Endothelial cell of umbilical vein (primary cell): ENCODE measurements around the gene PXK. TPM values are rescaled to one million over a fixed set of nuclear protein-coding genes. Genes with fewer than 3 reads are reported as not detected.

Source experiments
- BruUV-seq: library from RNA; stranded (reverse); fragments of 400-500 nt; replicated peaks from 2 replicates; lab custom pipeline; 2021; lab: Mats Ljungman, UMichigan
- CTCF ChIA-PET: fragments of 300-600, 350-600 bp; sonication (Branson Sonifier 250); formaldehyde crosslinking; loops from one replicate; lab custom pipeline; 2021; ENCODE audit warnings: antibody characterized with exemption, inconsistent platforms; lab: Charles Lee
- POLR2A ChIA-PET: fragments of 300-600, 350-600 bp; sonication (Branson Sonifier 250); formaldehyde crosslinking; loops from one replicate; lab custom pipeline; 2021; ENCODE audit warnings: antibody characterized with exemption, inconsistent platforms; lab: Charles Lee
- DNase-seq: peaks from one replicate; pipeline ENCODE4 v3.0.0-alpha.2; 2011; ENCODE audit warnings: low read depth, low spot score
- FAIRE-seq: peaks from 2 replicates; lab custom pipeline; 2011; peaks lifted over from hg19 to GRCh38; lab: Jason Lieb, UNC
- H2AFZ ChIP-seq: 2 replicates; pipeline ENCODE4 v1.6.0; 2012; ENCODE audit warnings: low read depth, low read length, control low read depth, inconsistent platforms
- H3K27ac ChIP-seq: 2 replicates; pipeline ENCODE4 v1.5.1; 2011; ENCODE audit warnings: low read depth, mild to moderate bottlenecking, control low read depth, low read length, moderate library complexity; ENCODE audit not compliant: insufficient read depth
- H3K27me3 ChIP-seq, 2 experiments: 2 replicates each; pipeline versions ENCODE4 v1.6.0 to v1.6.1; 2011; ENCODE audit warnings: low read length in 2 of 2, mixed read lengths in 1 of 2; ENCODE audit not compliant: control insufficient read depth in 2 of 2, insufficient read depth in 2 of 2
- H3K36me3 ChIP-seq, 2 experiments: 2 replicates in 1 of 2; 3 replicates in 1 of 2; pipeline ENCODE4 v1.5.1; 2011; ENCODE audit warnings: low read length in 2 of 2, mild to moderate bottlenecking in 1 of 2, moderate library complexity in 1 of 2; ENCODE audit not compliant: control insufficient read depth in 2 of 2, insufficient read depth in 2 of 2; ENCODE audit errors: extremely low read depth in 1 of 2
- H3K4me1 ChIP-seq: 3 replicates; pipeline ENCODE4 v1.5.1; 2011; ENCODE audit warnings: mild to moderate bottlenecking, low read length; ENCODE audit not compliant: control insufficient read depth, insufficient read depth; ENCODE audit errors: extremely low read depth
- H3K4me2 ChIP-seq: 2 replicates; pipeline ENCODE4 v1.6.1; 2011; ENCODE audit warnings: low read length, control low read depth, mixed read lengths; ENCODE audit not compliant: insufficient read depth
- H3K4me3 ChIP-seq, 3 experiments: fragments of 200-600 bp in 1 of 3; sonication (generic), shearing (Covaris generic) in 1 of 3; replicated peaks in 1 of 3; 2 replicates each; pipeline ENCODE4 v1.5.1; 2011 to 2016; ENCODE audit warnings: control low read depth in 3 of 3, low read length in 3 of 3, mild to moderate bottlenecking in 2 of 3, inconsistent platforms in 1 of 3, low read depth in 1 of 3, moderate library complexity in 1 of 3; ENCODE audit not compliant: insufficient read depth in 1 of 3
- H3K79me2 ChIP-seq: 2 replicates; pipeline ENCODE4 v1.6.0; 2012; ENCODE audit warnings: low read length, inconsistent platforms; ENCODE audit not compliant: control insufficient read depth, insufficient read depth
- H3K9ac ChIP-seq: replicated peaks from 2 replicates; pipeline ENCODE3; 2011; ENCODE audit warnings: low read length, control low read depth; ENCODE audit not compliant: insufficient read depth; ENCODE audit errors: extremely low read depth
- H3K9me1 ChIP-seq: replicated peaks from 3 replicates; pipeline ENCODE4 v1.6.0; 2011; ENCODE audit warnings: mild to moderate bottlenecking, low read length; ENCODE audit not compliant: control insufficient read depth, insufficient read depth; ENCODE audit errors: extremely low read depth
- H3K9me3 ChIP-seq: replicated peaks from 2 replicates; pipeline ENCODE4 v1.5.1; 2012; ENCODE audit warnings: low read length, inconsistent platforms; ENCODE audit not compliant: control insufficient read depth, insufficient read depth
- H4K20me1 ChIP-seq: replicated peaks from 2 replicates; pipeline ENCODE3; 2011; ENCODE audit warnings: mild to moderate bottlenecking, low read length; ENCODE audit not compliant: control insufficient read depth, insufficient read depth; ENCODE audit errors: extremely low read depth
- EZH2 ChIP-seq: IDR thresholded peaks from 2 replicates; pipeline ENCODE4 v1.6.1; 2012; ENCODE audit warnings: borderline replicate concordance, low read depth, mild to moderate bottlenecking, moderate library complexity, low read length, inconsistent platforms; ENCODE audit not compliant: severe bottlenecking
- FOS ChIP-seq: IDR thresholded peaks from 2 replicates; pipeline ENCODE4 v1.6.1; 2011; ENCODE audit warnings: mild to moderate bottlenecking, low read length, moderate library complexity, borderline replicate concordance; ENCODE audit not compliant: insufficient read depth
- GATA2 ChIP-seq: IDR thresholded peaks from 2 replicates; pipeline ENCODE4 v1.7.0; 2011; ENCODE audit warnings: low read depth, mild to moderate bottlenecking, moderate library complexity, mixed read lengths, low read length; ENCODE audit not compliant: insufficient read length, insufficient read depth
- JUN ChIP-seq: IDR thresholded peaks from 2 replicates; pipeline ENCODE4 v1.6.1; 2011; ENCODE audit warnings: borderline replicate concordance, low read depth; ENCODE audit not compliant: insufficient read length, insufficient read depth
- MYC ChIP-seq: IDR thresholded peaks from one replicate; pipeline ENCODE4 v1.6.1; 2011; ENCODE audit warnings: mild to moderate bottlenecking, low read depth, low read length
- POLR2A ChIP-seq: IDR thresholded peaks from 2 replicates; pipeline ENCODE4 v1.6.1; 2012; ENCODE audit warnings: low read depth, mild to moderate bottlenecking, control low read depth, low read length
- POLR2AphosphoS5 ChIP-seq: IDR thresholded peaks from 2 replicates; pipeline ENCODE4 v1.6.1; 2012; ENCODE audit warnings: low read depth, mild to moderate bottlenecking, control low read depth, low read length, moderate library complexity; ENCODE audit not compliant: insufficient read depth
- dilution Hi-C: fragments of 300-500 bp; cut with MboI; formaldehyde crosslinking; loops from one replicate; pipeline ENCODE4 v1.15.0; 2019; ENCODE audit warnings: low sequenced_read_pairs; ENCODE audit not compliant: extremely low pct_ligation_motif_present
- intact Hi-C: fragments of 100-400 bp; cut with micrococcal nuclease; formaldehyde crosslinking; loops from one replicate; pipeline ENCODE4 v1.10.0; 2022
- polyA plus RNA-seq, 4 experiments: library from polyadenylated mRNA; depleted of rRNA in 3 of 4; stranded (reverse) in 3 of 4; unstranded in 1 of 4; fragments of >200 nt; gene quantifications; 2 replicates each; pipeline versions ENCODE4 v1.2.1 to v1.2.3, GENCODE V29; 2011 to 2012; ENCODE audit warnings: missing spikeins in 1 of 4
- total RNA-seq: library from RNA; stranded (reverse); gene quantifications from 2 replicates; pipeline ENCODE4 v1.2.3, GENCODE V29; 2021
- TF ChIP-seq, protein P1 (sequence below): IDR thresholded peaks from 2 replicates; pipeline ENCODE4 v1.6.1; 2011; ENCODE audit not compliant: insufficient read depth, insufficient read length
- TF ChIP-seq, protein P2 (sequence below), 2 donors: IDR thresholded peaks; 1 replicate in 1 of 2; 2 replicates in 1 of 2; pipeline ENCODE4 v1.5.1; 2011; ENCODE audit warnings: low read length in 2 of 2, mild to moderate bottlenecking in 2 of 2, moderate library complexity in 2 of 2, control low read depth in 1 of 2, inconsistent platforms in 1 of 2, low read depth in 1 of 2; ENCODE audit not compliant: insufficient read depth in 1 of 2; ENCODE audit errors: extremely low read depth in 1 of 2

The PXK gene
- total and polyA plus RNA-seq, 2 donors (not counting 3 experiments of a cell fraction or from before 2014, with no cell fraction given), result 11.3 to 14.6 TPM

DNA sequence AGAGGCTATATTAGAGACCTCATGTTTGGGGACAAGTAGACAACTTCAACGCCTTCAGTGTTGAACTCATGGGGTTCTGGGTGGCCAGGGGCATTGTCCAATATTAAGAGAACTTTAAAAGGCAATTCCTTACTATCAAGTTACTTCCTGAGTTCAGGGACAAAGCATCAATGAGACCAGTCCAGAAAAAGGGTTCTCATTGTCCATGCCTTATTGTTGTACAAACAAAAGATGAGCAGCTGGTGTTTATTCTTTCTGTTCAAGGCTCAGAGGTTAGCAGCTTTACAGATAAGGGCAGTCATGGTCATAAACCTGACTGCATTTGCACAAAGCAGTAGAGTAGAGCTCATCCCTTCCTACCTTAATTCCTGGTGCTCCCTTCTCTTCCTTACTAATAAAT, 119.5 kb downstream of the PXK start:
- CTCF ChIA-PET, result interaction anchor here (0.9 kb wide), 1 partner anchor 9 kb away, joined by 5 read pairs; no protein-coding TSS in a partner anchor
- H3K4me3 ChIP-seq, result no peak overlapping the region

DNA sequence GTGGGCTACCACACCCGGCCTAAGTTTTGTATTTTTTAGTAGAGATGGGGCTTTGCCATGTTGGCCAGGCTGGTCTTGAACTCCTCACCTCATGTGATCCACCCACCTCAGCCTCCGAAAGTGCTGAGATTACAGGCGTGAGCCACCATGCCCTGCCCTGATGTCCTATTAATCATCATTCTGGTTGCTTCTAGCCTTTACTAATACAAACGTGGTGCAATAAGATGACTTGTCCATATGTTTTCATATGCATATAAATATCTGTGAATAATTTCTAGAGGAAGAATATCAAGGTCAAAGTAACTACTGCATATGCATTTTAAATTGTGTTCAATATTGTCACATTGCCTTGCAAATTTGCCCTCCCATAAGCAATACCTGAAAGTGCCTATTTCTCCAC, 126.5 kb downstream of the PXK start:
- H2AFZ ChIP-seq, result no peak overlapping the region

More for the DNA sequence above, 119.5 kb downstream of the PXK start:
- BruUV-seq, result no TSS peak
- Histone ChIP-seq H2AFZ (no peak overlapping the region), H3K4me1 (no peaks in the 10 kb centered on the region), H3K27me3 (peaks cover 3 to 4% of the 10 kb centered on the region in 2 experiments), H4K20me1 (no peaks in the 10 kb centered on the region), H3K36me3 (no peaks in the 10 kb centered on the region), H3K4me2 (no peak overlapping the region), H3K9me1 (no peaks in the 10 kb centered on the region), H3K9ac (no peak overlapping the region), H3K9me3 (no peaks in the 10 kb centered on the region), H3K79me2 (no peaks in the 10 kb centered on the region), H3K27ac (no peak overlapping the region)
- TF ChIP-seq FOS (no peak), POLR2AphosphoS5 (no peak), EZH2 (no peak), JUN (no peak), MYC (no peak), GATA2 (no peak)
- TF ChIP-seq, protein P1, sequence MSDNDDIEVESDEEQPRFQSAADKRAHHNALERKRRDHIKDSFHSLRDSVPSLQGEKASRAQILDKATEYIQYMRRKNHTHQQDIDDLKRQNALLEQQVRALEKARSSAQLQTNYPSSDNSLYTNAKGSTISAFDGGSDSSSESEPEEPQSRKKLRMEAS, result no peak
- dilution Hi-C loops (no loop called here), intact Hi-C loops (no loop called here)
- POLR2A ChIA-PET, result no interaction called here
- DNase-seq (no peak), FAIRE-seq (no peak)

More for the DNA sequence above, 126.5 kb downstream of the PXK start:
- ChIA-PET POLR2A (no interaction called here), CTCF (no interaction called here)
- Histone ChIP-seq H3K36me3 (no peaks in the 10 kb centered on the region), H3K4me1 (peaks cover 5% of the 10 kb centered on the region), H3K27ac (no peak overlapping the region), H4K20me1 (no peaks in the 10 kb centered on the region), H3K79me2 (no peaks in the 10 kb centered on the region), H3K4me3 (no peak overlapping the region), H3K9ac (no peak overlapping the region), H3K4me2 (no peak overlapping the region), H3K9me3 (no peaks in the 10 kb centered on the region), H3K9me1 (no peaks in the 10 kb centered on the region), H3K27me3 (no peaks in the 10 kb centered on the region)
- DNase-seq (no peak), FAIRE-seq (no peak)
- dilution Hi-C loops (no loop called here), intact Hi-C loops (no loop called here)
- no peak for TF ChIP-seq JUN
- TF ChIP-seq, protein P2, sequence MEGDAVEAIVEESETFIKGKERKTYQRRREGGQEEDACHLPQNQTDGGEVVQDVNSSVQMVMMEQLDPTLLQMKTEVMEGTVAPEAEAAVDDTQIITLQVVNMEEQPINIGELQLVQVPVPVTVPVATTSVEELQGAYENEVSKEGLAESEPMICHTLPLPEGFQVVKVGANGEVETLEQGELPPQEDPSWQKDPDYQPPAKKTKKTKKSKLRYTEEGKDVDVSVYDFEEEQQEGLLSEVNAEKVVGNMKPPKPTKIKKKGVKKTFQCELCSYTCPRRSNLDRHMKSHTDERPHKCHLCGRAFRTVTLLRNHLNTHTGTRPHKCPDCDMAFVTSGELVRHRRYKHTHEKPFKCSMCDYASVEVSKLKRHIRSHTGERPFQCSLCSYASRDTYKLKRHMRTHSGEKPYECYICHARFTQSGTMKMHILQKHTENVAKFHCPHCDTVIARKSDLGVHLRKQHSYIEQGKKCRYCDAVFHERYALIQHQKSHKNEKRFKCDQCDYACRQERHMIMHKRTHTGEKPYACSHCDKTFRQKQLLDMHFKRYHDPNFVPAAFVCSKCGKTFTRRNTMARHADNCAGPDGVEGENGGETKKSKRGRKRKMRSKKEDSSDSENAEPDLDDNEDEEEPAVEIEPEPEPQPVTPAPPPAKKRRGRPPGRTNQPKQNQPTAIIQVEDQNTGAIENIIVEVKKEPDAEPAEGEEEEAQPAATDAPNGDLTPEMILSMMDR (IDR thresholded peaks at IDR 0.05; ENCODE audit: extremely low read depth in 1 of 2, insufficient read depth in 1 of 2, low read depth in 1 of 2, low read length in 2 of 2), result no peak
- no peak for TF ChIP-seq POLR2AphosphoS5
- TF ChIP-seq EZH2, result no peak
- no peak for TF ChIP-seq FOS
- TF ChIP-seq, protein P1, result no peak
- TF ChIP-seq GATA2, result no peak
- TF ChIP-seq MYC, result no peak
- TF ChIP-seq POLR2A, result no peak
- no TSS peak for BruUV-seq
